Right kidney (tissue), 9 donors: Measurements from ENCODE around the gene SRR.
"Not testable (repeated sequence)": the region's sequence is repeated elsewhere in the genome, so short reads cannot be mapped to it uniquely, and the experiment has no call there.

ENCODE experiments used
- DNase-seq: peaks from one replicate; pipeline ENCODE4 v3.0.0-alpha.2; 2016
- long read RNA-seq, 8 donors: transcript quantifications; one replicate each; lab custom pipeline, GENCODE V29; 2026

The SRR gene
- long read RNA-seq, donor 1, transcript SRR-201 (8 exons, 2,728 nt), result major isoform, 10 of 22 reads
- long read RNA-seq, donor 1, partial matches to known transcripts, result 12 of 22 reads
- long read RNA-seq, donor 1, other reads (novel, unspliced or antisense), result 0 of 22 reads
- long read RNA-seq, donor 2, transcript SRR-201 (8 exons, 2,728 nt), result major isoform, 7 of 22 reads
- long read RNA-seq, donor 2, partial matches to known transcripts, result 8 of 22 reads
- long read RNA-seq, donor 2, other reads (novel, unspliced or antisense), result 7 of 22 reads
- long read RNA-seq, donor 3, partial matches to known transcripts, result 6 of 8 reads
- long read RNA-seq, donor 3, other reads (novel, unspliced or antisense), result 0 of 8 reads
- long read RNA-seq, donor 4, transcript SRR-201 (8 exons, 2,728 nt), result major isoform, 6 of 11 reads
- long read RNA-seq, donor 4, partial matches to known transcripts, result 5 of 11 reads
- long read RNA-seq, donor 4, other reads (novel, unspliced or antisense), result 0 of 11 reads
- long read RNA-seq, donor 5, transcript SRR-201 (8 exons, 2,728 nt), result major isoform, 7 of 19 reads
- long read RNA-seq, donor 5, partial matches to known transcripts, result 12 of 19 reads
- long read RNA-seq, donor 5, other reads (novel, unspliced or antisense), result 0 of 19 reads
- long read RNA-seq, donor 6, transcript SRR-201 (8 exons, 2,728 nt), result major isoform, 9 of 9 reads
- long read RNA-seq, donor 6, partial matches to known transcripts, result 0 of 9 reads
- long read RNA-seq, donor 6, other reads (novel, unspliced or antisense), result 0 of 9 reads
- long read RNA-seq, donor 7, result 0 reads
- long read RNA-seq, donor 8, transcript SRR-201 (8 exons, 2,728 nt), result major isoform, 8 of 14 reads
- long read RNA-seq, donor 8, partial matches to known transcripts, result 0 of 14 reads
- long read RNA-seq, donor 8, other reads (novel, unspliced or antisense), result 6 of 14 reads

- DNase-seq, result peak; percentile 100
These were observed at the start of gene SRR, which contains the start of gene SMG6 for GRCh38 chr17:2303204-2304188. Gene SRR, plus strand, starts transcription at chr17:2303950. Its CDS starts 11,611 bp downstream, at chr17:2315561. Gene SMG6, minus strand, starts transcription at chr17:2303785. Its CDS starts 65 bp downstream, at chr17:2303720.

GRCh38 chr17:2258830-2259229 lies 44.9 kb upstream of the SRR start:
- DNase-seq, result not testable (repeated sequence)

GRCh38 chr17:2259769-2260536 lies 43.8 kb upstream of the SRR start:
- no peak for DNase-seq

GRCh38 chr17:2262135-2262587 lies 41.6 kb upstream of the SRR start:
- no peak for DNase-seq

- no peak for DNase-seq
These were observed 40.3 kb upstream of the SRR start for GRCh38 chr17:2263183-2264066.

- DNase-seq, result no peak
These were observed 39.5 kb upstream of the SRR start for GRCh38 chr17:2264067-2264860.

GRCh38 chr17:2265166-2265565 lies 38.6 kb upstream of the SRR start:
- DNase-seq, result not testable (repeated sequence)

GRCh38 chr17:2266045-2266864 lies 37.5 kb upstream of the SRR start:
- DNase-seq, result no peak

GRCh38 chr17:2266865-2267228 lies 36.9 kb upstream of the SRR start:
- DNase-seq, result no peak

- no peak for DNase-seq
These were observed 36.4 kb upstream of the SRR start for GRCh38 chr17:2267354-2267753.

GRCh38 chr17:2271985-2272702 lies 31.6 kb upstream of the SRR start:
- no peak for DNase-seq

GRCh38 chr17:2274414-2274813 lies 29.3 kb upstream of the SRR start:
- no peak for DNase-seq

GRCh38 chr17:2275722-2276121 lies 28.0 kb upstream of the SRR start:
- DNase-seq, result no peak

GRCh38 chr17:2277429-2278170 lies 26.1 kb upstream of the SRR start:
- no peak for DNase-seq

GRCh38 chr17:2279707-2280106 lies 24.0 kb upstream of the SRR start:
- no peak for DNase-seq

GRCh38 chr17:2282297-2282873 lies 21.4 kb upstream of the SRR start:
- peak; percentile 14 for DNase-seq
